SK-N-SH treated with all-trans-retinoic acid at 6 μM for 48 hours (cell line): ENCODE results near the gene ABHD6.
A peak's percentile ranks its signal among the peaks of the same experiment; 100 is the strongest.
"Not testable (repeated sequence)": the region's sequence is repeated elsewhere in the genome, so short reads cannot be mapped to it uniquely, and the experiment has no call there.

Source experiments
- ATAC-seq: fragments of 200-7000 bp; cut with Tn5 transposase; 3 replicates; pipeline ENCODE4 v1.9.1; 2020; ENCODE audit warnings: mild to moderate bottlenecking, moderate library complexity
- ARNTL ChIP-seq: fragments of 450-650 bp; formaldehyde crosslinking; IDR thresholded peaks from 2 replicates; pipeline ENCODE4 v1.5.0; 2020; ENCODE audit warnings: low read depth, mild to moderate bottlenecking, moderate library complexity, borderline replicate concordance
- BACH2 ChIP-seq: fragments of 250-450 bp; sonication (Bioruptor Pico); IDR thresholded peaks from 2 replicates; pipeline ENCODE4 v1.9.0; 2021; ENCODE audit warnings: mild to moderate bottlenecking, borderline replicate concordance
- CSDC2 ChIP-seq: fragments of 250-450 bp; sonication (Bioruptor Pico); IDR thresholded peaks from 2 replicates; pipeline ENCODE4 v1.5.0; 2020; ENCODE audit warnings: mild to moderate bottlenecking, moderate library complexity
- ESRRG ChIP-seq: fragments of 250-450 bp; sonication (Bioruptor Pico); IDR thresholded peaks from 2 replicates; pipeline ENCODE4 v1.6.1; 2021; ENCODE audit warnings: mild to moderate bottlenecking
- GLIS3 ChIP-seq: fragments of 250-450 bp; sonication (Bioruptor Pico); IDR thresholded peaks from 2 replicates; pipeline ENCODE4 v1.5.0; 2020; ENCODE audit warnings: mild to moderate bottlenecking, moderate library complexity
- ISL1 ChIP-seq: fragments of 250-450 bp; sonication (Bioruptor Pico); IDR thresholded peaks from 2 replicates; pipeline ENCODE4 v2.1.2; 2022; ENCODE audit warnings: mild to moderate bottlenecking, moderate library complexity
- OSR1 ChIP-seq: fragments of 250-450 bp; sonication (Bioruptor Pico); IDR thresholded peaks from 2 replicates; pipeline ENCODE4 v1.8.0; 2022; ENCODE audit warnings: moderate library complexity, mild to moderate bottlenecking, inconsistent platforms
- RARB ChIP-seq: fragments of 250-450 bp; sonication (Bioruptor Pico); IDR thresholded peaks from 2 replicates; pipeline ENCODE4 v1.8.0; 2021; ENCODE audit warnings: mild to moderate bottlenecking, moderate library complexity
- SNAI2 ChIP-seq: fragments of 250-450 bp; sonication (Bioruptor Pico); IDR thresholded peaks from 2 replicates; pipeline ENCODE4 v1.5.0; 2020; ENCODE audit warnings: mild to moderate bottlenecking, moderate library complexity
- TCF4 ChIP-seq: fragments of 250-450 bp; sonication (Bioruptor Pico); IDR thresholded peaks from 2 replicates; pipeline ENCODE4 v1.8.0; 2021; ENCODE audit warnings: mild to moderate bottlenecking, moderate library complexity, borderline replicate concordance
- ZC3H10 ChIP-seq: fragments of 250-450 bp; sonication (Bioruptor Pico); IDR thresholded peaks from 2 replicates; pipeline ENCODE4 v1.5.1; 2021; ENCODE audit warnings: mild to moderate bottlenecking, moderate library complexity
- ZFP3 ChIP-seq: fragments of 250-450 bp; sonication (Bioruptor Pico); IDR thresholded peaks from 2 replicates; pipeline ENCODE4 v1.5.0; 2020; ENCODE audit warnings: mild to moderate bottlenecking, moderate library complexity
- ZFP30 ChIP-seq: fragments of 450-650 bp; formaldehyde crosslinking; IDR thresholded peaks from 2 replicates; pipeline ENCODE4 v1.5.0; 2022; ENCODE audit warnings: mild to moderate bottlenecking, moderate library complexity
- ZNF70 ChIP-seq: fragments of 450-650 bp; formaldehyde crosslinking; IDR thresholded peaks from 2 replicates; pipeline ENCODE4 v1.5.0; 2020; ENCODE audit warnings: mild to moderate bottlenecking, moderate library complexity
- ZNF8 ChIP-seq: fragments of 450-650 bp; formaldehyde crosslinking; IDR thresholded peaks from 2 replicates; pipeline ENCODE4 v1.5.0; 2020; ENCODE audit warnings: mild to moderate bottlenecking, moderate library complexity
- TF ChIP-seq, protein P1 (sequence below): fragments of 250-450 bp; sonication (Bioruptor Pico); IDR thresholded peaks from 2 replicates; pipeline ENCODE4 v1.5.1; 2021; ENCODE audit warnings: mild to moderate bottlenecking, moderate library complexity
- TF ChIP-seq, protein P2 (sequence below): fragments of 250-450 bp; sonication (Bioruptor Pico); IDR thresholded peaks from 2 replicates; pipeline ENCODE4 v1.5.1; 2020; ENCODE audit warnings: low read depth, mild to moderate bottlenecking, moderate library complexity
- TF ChIP-seq, protein P3 (sequence below): fragments of 250-450 bp; sonication (Bioruptor Pico); IDR thresholded peaks from 2 replicates; pipeline ENCODE4 v1.5.0; 2020; ENCODE audit warnings: mild to moderate bottlenecking, moderate library complexity
- TF ChIP-seq, protein P4 (sequence below): fragments of 250-450 bp; sonication (Bioruptor Pico); IDR thresholded peaks from 2 replicates; pipeline ENCODE4 v1.8.0; 2020; ENCODE audit warnings: mild to moderate bottlenecking, moderate library complexity, borderline replicate concordance
- TF ChIP-seq, protein P5 (sequence below): fragments of 250-450 bp; sonication (Bioruptor Pico); IDR thresholded peaks from 2 replicates; pipeline ENCODE4 v1.8.0; 2021; ENCODE audit warnings: low read depth, mild to moderate bottlenecking, moderate library complexity, borderline replicate concordance

The ABHD6 gene

DNA sequence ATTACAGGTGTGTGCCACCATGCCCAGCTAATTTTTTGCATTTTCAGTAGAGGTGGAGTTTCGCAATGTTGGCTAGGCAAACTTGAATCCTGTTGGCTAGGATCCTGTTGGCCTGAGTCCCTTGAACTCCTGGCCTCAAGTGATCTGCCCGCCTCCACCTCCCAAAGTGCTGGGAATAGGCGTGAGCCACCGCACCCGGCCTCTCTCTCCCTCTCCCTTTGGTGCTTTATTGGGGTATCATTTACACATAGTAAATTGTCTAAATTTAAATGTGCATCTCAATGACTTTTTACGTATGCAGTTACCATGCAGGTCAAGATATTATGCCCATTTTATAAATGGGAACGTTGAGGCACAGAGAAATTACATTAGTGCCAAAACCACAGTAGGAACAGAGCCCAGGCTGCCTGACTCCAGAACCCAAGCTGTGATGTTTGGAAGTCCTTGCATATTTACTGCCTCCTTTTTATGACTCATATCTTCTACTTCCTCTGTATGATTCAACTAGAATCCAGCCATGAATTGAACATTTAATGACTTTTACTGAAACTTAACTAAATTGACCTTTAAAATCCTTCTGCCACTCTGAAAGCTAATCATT, 34.4 kb downstream of the ABHD6 start:
- peak; percentile 96 for ATAC-seq

DNA sequence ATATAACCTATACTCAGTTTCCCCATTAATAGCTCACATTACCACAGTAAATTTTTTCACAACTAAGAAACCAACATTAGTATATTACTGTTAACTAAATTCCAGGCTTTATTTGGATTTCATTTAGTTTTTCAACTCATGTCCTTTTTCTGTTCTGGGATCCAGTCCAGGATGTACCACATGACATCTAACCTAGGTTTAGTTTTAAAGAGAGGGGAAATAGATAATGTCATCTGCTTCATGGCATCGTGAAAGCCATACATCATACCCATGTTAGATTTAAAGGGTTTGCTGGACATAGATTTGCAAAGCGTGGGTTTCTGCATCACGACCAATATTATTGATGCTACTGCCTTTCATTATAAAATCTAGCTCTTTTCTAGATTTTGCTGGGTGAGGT, 35.3 kb downstream of the ABHD6 start:
- no peak for TF ChIP-seq ARNTL (CRISPR knock-in tag)
- no peak for TF ChIP-seq ZNF8 (CRISPR knock-in tag)
- TF ChIP-seq GLIS3, result no peak
- no peak for TF ChIP-seq BACH2
- TF ChIP-seq TCF4 (CRISPR knock-in tag), result no peak
- peak; percentile 63 for ATAC-seq

More for the DNA sequence above, 34.4 kb downstream of the ABHD6 start:
- TF ChIP-seq OSR1 (CRISPR knock-in tag) (no peak), ISL1 (CRISPR knock-in tag) (no peak), ZC3H10 (CRISPR knock-in tag) (no peak), TCF4 (CRISPR knock-in tag) (no peak), CSDC2 (no peak), GLIS3 (no peak), ARNTL (CRISPR knock-in tag) (no peak), ZNF70 (no peak), ZFP3 (CRISPR knock-in tag) (no peak), SNAI2 (CRISPR knock-in tag) (no peak)
- TF ChIP-seq, protein P1, sequence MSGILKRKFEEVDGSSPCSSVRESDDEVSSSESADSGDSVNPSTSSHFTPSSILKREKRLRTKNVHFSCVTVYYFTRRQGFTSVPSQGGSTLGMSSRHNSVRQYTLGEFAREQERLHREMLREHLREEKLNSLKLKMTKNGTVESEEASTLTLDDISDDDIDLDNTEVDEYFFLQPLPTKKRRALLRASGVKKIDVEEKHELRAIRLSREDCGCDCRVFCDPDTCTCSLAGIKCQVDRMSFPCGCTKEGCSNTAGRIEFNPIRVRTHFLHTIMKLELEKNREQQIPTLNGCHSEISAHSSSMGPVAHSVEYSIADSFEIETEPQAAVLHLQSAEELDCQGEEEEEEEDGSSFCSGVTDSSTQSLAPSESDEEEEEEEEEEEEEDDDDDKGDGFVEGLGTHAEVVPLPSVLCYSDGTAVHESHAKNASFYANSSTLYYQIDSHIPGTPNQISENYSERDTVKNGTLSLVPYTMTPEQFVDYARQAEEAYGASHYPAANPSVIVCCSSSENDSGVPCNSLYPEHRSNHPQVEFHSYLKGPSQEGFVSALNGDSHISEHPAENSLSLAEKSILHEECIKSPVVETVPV (CRISPR knock-in tag), result no peak
- TF ChIP-seq, protein P2, sequence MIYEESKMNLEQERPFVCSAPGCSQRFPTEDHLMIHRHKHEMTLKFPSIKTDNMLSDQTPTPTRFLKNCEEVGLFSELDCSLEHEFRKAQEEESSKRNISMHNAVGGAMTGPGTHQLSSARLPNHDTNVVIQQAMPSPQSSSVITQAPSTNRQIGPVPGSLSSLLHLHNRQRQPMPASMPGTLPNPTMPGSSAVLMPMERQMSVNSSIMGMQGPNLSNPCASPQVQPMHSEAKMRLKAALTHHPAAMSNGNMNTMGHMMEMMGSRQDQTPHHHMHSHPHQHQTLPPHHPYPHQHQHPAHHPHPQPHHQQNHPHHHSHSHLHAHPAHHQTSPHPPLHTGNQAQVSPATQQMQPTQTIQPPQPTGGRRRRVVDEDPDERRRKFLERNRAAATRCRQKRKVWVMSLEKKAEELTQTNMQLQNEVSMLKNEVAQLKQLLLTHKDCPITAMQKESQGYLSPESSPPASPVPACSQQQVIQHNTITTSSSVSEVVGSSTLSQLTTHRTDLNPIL (CRISPR knock-in tag), result peak; percentile 23; the same call in 1 of the 2 replicates
- TF ChIP-seq, protein P3, sequence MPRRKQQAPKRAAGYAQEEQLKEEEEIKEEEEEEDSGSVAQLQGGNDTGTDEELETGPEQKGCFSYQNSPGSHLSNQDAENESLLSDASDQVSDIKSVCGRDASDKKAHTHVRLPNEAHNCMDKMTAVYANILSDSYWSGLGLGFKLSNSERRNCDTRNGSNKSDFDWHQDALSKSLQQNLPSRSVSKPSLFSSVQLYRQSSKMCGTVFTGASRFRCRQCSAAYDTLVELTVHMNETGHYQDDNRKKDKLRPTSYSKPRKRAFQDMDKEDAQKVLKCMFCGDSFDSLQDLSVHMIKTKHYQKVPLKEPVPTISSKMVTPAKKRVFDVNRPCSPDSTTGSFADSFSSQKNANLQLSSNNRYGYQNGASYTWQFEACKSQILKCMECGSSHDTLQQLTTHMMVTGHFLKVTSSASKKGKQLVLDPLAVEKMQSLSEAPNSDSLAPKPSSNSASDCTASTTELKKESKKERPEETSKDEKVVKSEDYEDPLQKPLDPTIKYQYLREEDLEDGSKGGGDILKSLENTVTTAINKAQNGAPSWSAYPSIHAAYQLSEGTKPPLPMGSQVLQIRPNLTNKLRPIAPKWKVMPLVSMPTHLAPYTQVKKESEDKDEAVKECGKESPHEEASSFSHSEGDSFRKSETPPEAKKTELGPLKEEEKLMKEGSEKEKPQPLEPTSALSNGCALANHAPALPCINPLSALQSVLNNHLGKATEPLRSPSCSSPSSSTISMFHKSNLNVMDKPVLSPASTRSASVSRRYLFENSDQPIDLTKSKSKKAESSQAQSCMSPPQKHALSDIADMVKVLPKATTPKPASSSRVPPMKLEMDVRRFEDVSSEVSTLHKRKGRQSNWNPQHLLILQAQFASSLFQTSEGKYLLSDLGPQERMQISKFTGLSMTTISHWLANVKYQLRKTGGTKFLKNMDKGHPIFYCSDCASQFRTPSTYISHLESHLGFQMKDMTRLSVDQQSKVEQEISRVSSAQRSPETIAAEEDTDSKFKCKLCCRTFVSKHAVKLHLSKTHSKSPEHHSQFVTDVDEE (CRISPR knock-in tag), result no peak
- TF ChIP-seq, protein P4, sequence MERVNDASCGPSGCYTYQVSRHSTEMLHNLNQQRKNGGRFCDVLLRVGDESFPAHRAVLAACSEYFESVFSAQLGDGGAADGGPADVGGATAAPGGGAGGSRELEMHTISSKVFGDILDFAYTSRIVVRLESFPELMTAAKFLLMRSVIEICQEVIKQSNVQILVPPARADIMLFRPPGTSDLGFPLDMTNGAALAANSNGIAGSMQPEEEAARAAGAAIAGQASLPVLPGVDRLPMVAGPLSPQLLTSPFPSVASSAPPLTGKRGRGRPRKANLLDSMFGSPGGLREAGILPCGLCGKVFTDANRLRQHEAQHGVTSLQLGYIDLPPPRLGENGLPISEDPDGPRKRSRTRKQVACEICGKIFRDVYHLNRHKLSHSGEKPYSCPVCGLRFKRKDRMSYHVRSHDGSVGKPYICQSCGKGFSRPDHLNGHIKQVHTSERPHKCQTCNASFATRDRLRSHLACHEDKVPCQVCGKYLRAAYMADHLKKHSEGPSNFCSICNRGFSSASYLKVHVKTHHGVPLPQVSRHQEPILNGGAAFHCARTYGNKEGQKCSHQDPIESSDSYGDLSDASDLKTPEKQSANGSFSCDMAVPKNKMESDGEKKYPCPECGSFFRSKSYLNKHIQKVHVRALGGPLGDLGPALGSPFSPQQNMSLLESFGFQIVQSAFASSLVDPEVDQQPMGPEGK (CRISPR knock-in tag), result 0 out of 2 replicates have a peak, but pooled peaks have one; percentile 13

DNA sequence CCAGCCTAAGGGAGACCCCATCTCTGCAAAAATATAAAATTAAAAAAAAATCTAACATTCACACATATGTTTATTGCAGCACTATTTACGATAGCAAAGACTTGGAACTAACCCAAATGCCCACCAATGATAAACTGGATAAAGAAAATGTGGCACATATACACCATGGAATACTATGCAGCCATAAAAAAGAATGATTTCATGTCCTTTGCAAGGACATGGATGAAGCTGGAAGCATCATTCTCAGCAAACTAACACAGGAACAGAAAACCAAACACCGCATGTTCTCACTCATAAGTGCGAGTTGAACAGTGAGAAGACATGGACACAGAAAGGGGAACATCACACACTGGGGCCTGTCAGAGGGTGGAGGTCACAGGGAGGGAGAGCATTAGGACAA, 35.8 kb downstream of the ABHD6 start:
- not testable (repeated sequence) for ATAC-seq

DNA sequence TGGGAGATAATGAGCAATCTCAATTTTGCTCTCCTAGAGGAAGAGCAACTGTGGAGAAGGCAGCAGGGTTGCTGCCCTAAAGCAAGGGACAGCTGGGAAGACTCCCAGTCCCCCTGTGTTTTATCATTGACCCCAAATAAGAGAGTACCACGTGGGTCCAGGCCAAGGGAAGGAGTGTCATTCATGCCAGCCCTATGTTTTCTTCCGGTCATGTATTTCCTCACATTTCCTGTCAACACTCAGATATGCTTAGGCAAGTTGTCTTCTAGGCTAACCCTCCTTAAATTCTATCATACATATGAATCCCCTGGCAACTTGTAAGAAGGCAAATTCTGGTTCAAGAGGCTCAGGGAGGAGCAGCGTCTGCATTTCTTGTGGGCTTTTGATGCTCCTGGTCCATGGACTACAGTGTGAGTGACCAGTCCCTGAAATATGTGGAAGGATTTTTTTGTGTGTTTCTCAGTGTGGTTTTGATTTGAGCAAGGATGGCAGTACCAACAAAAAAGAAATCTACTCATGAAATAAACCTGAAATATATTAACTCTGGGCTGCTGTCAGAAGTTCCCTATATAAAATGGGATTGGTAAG, 36.5 kb downstream of the ABHD6 start:
- peak; percentile 55 for ATAC-seq
- TF ChIP-seq ZC3H10 (CRISPR knock-in tag) (no peak), CSDC2 (no peak), ESRRG (CRISPR knock-in tag) (no peak), BACH2 (no peak), RARB (CRISPR knock-in tag) (no peak), GLIS3 (no peak), TCF4 (CRISPR knock-in tag) (no peak), ISL1 (CRISPR knock-in tag) (no peak), ARNTL (CRISPR knock-in tag) (no peak), ZNF70 (no peak), ZFP30 (CRISPR knock-in tag) (no peak), OSR1 (CRISPR knock-in tag) (no peak), SNAI2 (CRISPR knock-in tag) (no peak)
- TF ChIP-seq, protein P4 (CRISPR knock-in tag), result no peak
- TF ChIP-seq, protein P5, sequence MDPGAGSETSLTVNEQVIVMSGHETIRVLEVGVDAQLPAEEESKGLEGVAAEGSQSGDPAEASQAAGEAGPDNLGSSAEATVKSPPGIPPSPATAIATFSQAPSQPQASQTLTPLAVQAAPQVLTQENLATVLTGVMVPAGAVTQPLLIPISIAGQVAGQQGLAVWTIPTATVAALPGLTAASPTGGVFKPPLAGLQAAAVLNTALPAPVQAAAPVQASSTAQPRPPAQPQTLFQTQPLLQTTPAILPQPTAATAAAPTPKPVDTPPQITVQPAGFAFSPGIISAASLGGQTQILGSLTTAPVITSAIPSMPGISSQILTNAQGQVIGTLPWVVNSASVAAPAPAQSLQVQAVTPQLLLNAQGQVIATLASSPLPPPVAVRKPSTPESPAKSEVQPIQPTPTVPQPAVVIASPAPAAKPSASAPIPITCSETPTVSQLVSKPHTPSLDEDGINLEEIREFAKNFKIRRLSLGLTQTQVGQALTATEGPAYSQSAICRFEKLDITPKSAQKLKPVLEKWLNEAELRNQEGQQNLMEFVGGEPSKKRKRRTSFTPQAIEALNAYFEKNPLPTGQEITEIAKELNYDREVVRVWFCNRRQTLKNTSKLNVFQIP (CRISPR knock-in tag), result no peak
- TF ChIP-seq, protein P3 (CRISPR knock-in tag), result no peak
